ENCODE data around the gene PHC2. TPM values are rescaled to one million over a fixed set of nuclear protein-coding genes. Genes with fewer than 3 reads are reported as not detected.

PHC2 gene
- total RNA-seq, 1 donor from 2014 or later, result 155 TPM

DNA sequence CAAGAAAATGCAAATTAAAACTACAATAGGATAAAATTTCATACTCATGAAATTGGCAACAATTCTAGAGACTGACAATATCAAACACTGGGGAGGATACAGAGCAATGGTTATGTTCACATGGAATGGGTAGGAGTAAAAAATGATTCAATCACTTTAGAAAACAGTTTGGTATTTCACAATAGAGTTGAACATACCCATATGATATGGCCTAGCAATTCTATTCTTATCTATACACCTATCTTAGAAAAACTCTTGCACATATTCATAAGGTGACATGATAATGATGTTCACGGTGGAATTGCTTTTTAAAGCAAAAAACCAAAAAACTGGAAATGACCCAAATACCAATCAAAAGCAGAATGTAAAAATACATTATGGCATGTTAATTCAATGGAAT lies 28.7 kb downstream of the PHC2 start:
- Mint-ChIP-seq H3K36me3 (ENCODE audit: low read depth) (peaks cover 5% of the 10 kb centered on the region), H3K9me3 (peaks cover 4% of the 10 kb centered on the region), H3K4me3 (no peak overlapping the region), H3K4me1 (peaks cover 13% of the 10 kb centered on the region), H3K27ac (ENCODE audit: unreplicated experiment) (no peak overlapping the region), H3K27me3 (ENCODE audit: low read depth) (no peaks in the 10 kb centered on the region)
- TF ChIP-seq, protein P1, sequence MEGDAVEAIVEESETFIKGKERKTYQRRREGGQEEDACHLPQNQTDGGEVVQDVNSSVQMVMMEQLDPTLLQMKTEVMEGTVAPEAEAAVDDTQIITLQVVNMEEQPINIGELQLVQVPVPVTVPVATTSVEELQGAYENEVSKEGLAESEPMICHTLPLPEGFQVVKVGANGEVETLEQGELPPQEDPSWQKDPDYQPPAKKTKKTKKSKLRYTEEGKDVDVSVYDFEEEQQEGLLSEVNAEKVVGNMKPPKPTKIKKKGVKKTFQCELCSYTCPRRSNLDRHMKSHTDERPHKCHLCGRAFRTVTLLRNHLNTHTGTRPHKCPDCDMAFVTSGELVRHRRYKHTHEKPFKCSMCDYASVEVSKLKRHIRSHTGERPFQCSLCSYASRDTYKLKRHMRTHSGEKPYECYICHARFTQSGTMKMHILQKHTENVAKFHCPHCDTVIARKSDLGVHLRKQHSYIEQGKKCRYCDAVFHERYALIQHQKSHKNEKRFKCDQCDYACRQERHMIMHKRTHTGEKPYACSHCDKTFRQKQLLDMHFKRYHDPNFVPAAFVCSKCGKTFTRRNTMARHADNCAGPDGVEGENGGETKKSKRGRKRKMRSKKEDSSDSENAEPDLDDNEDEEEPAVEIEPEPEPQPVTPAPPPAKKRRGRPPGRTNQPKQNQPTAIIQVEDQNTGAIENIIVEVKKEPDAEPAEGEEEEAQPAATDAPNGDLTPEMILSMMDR (conservative IDR thresholded peaks at IDR 0.05), result no peak
- no peak for DNase-seq (ENCODE audit: low read depth, low spot score)

GRCh38 chr1:33401471-33401870 lies 29.4 kb downstream of the PHC2 start:
- no peak overlapping the region for H3K27ac Mint-ChIP-seq (ENCODE audit: unreplicated experiment)
- TF ChIP-seq, protein P1 (conservative IDR thresholded peaks at IDR 0.05), result no peak
- no peaks in the 10 kb centered on the region for H3K27me3 Mint-ChIP-seq (ENCODE audit: low read depth)
- H3K4me3 Mint-ChIP-seq, result no peak overlapping the region
- DNase-seq (ENCODE audit: low read depth, low spot score), result no peak
- H3K4me1 Mint-ChIP-seq, result peaks cover 19% of the 10 kb centered on the region
- peaks cover 2% of the 10 kb centered on the region for H3K36me3 Mint-ChIP-seq (ENCODE audit: low read depth)
- H3K9me3 Mint-ChIP-seq, result no peaks in the 10 kb centered on the region

DNA sequence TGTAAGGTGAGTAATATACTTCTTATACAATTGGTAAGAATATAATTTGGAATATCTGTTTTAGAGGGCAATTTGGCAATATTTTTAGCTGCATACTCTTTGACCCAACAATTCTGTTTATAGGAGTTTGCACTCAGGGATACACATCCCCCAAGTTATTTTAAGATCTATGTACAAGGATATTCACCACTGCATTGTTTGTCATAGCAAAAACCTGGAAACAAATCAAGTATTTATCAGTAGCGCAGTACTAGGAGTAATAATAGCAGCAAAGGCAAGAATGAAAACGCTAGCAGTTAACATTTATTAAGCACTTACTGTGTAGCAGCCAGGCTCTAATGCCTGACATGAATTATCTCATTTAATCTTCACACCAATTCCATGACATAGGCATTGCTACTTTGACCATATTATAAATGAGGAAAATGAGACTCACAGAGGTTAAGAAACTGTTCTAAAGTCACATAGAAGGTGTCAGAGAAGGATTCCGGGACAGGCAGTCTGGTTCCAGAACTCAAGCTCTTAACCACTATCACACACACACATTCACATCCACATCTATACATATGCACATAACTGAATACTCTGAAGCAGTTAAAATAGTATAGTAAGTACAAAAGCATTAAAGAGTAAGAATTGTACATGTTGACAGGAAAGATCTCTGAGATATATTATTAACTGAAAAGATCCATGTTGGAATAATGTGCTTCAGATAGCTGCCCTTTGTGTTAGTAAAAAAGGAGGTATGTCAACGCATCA lies 30.6 kb downstream of the PHC2 start:
- TF ChIP-seq, protein P1 (conservative IDR thresholded peaks at IDR 0.05), result no peak
- Mint-ChIP-seq H3K36me3 (ENCODE audit: low read depth) (peaks cover 2% of the 10 kb centered on the region), H3K27me3 (ENCODE audit: low read depth) (no peaks in the 10 kb centered on the region), H3K4me1 (peaks cover 21% of the 10 kb centered on the region), H3K27ac (ENCODE audit: unreplicated experiment) (no peak overlapping the region), H3K4me3 (no peak overlapping the region), H3K9me3 (no peaks in the 10 kb centered on the region)
- no peak for DNase-seq (ENCODE audit: low read depth, low spot score)

DNA sequence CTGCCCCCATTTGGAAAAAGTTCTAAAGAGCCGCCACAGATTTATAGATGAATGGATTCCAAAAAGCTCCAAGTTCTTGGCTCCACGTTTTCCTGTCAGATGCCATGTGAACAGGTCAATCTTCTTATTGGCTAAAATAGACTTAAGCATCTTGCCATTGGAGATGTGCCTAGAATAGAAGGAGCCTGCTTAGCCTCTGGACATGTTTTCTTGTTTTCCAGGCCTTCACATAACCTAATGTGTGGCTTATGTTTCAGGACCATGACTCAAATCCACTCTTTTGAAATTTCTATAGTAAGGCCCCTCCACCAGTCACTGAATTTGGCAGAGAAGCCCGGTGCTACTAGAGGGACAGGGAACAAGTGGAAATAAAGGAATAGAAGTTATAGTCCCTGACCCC lies 31.5 kb downstream of the PHC2 start:
- H3K36me3 Mint-ChIP-seq (ENCODE audit: low read depth), result no peaks in the 10 kb centered on the region
- no peaks in the 10 kb centered on the region for H3K27me3 Mint-ChIP-seq (ENCODE audit: low read depth)
- DNase-seq (ENCODE audit: low read depth, low spot score), result no peak
- H3K4me3 Mint-ChIP-seq, result no peak overlapping the region
- peaks cover 25% of the 10 kb centered on the region for H3K4me1 Mint-ChIP-seq
- no peak overlapping the region for H3K27ac Mint-ChIP-seq (ENCODE audit: unreplicated experiment)
- no peaks in the 10 kb centered on the region for H3K9me3 Mint-ChIP-seq
- TF ChIP-seq, protein P1 (conservative IDR thresholded peaks at IDR 0.05), result no peak

- DNase-seq (ENCODE audit: low read depth, low spot score), result no peak
- no peak overlapping the region for H3K4me3 Mint-ChIP-seq
- peaks cover 38% of the 10 kb centered on the region for H3K4me1 Mint-ChIP-seq
- H3K36me3 Mint-ChIP-seq (ENCODE audit: low read depth), result no peaks in the 10 kb centered on the region
- TF ChIP-seq, protein P1 (conservative IDR thresholded peaks at IDR 0.05), result no peak
- H3K27ac Mint-ChIP-seq (ENCODE audit: unreplicated experiment), result no peak overlapping the region
- no peaks in the 10 kb centered on the region for H3K27me3 Mint-ChIP-seq (ENCODE audit: low read depth)
- no peaks in the 10 kb centered on the region for H3K9me3 Mint-ChIP-seq
These were observed 32.9 kb downstream of the PHC2 start for GRCh38 chr1:33397994-33398393.

Measured in neural crest cell (in vitro differentiated cells).